Skeletal muscle satellite cell (primary cell): ENCODE results near the gene MARS1.

Source experiments
- small RNA-seq: library from RNA; depleted of rRNA; stranded (forward); fragments of <200 nt; gene quantifications from one replicate; pipeline ENCODE3, GENCODE V24; 2012

The MARS1 gene

Small RNAs within 50 kb of the gene (small RNA-seq; reads per million reads assigned to genes)
- gene MIR616 = 0.42 reads per million
